ENCODE measurements around the gene REG1B.

REG1B gene, protein sequence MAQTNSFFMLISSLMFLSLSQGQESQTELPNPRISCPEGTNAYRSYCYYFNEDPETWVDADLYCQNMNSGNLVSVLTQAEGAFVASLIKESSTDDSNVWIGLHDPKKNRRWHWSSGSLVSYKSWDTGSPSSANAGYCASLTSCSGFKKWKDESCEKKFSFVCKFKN

DNA sequence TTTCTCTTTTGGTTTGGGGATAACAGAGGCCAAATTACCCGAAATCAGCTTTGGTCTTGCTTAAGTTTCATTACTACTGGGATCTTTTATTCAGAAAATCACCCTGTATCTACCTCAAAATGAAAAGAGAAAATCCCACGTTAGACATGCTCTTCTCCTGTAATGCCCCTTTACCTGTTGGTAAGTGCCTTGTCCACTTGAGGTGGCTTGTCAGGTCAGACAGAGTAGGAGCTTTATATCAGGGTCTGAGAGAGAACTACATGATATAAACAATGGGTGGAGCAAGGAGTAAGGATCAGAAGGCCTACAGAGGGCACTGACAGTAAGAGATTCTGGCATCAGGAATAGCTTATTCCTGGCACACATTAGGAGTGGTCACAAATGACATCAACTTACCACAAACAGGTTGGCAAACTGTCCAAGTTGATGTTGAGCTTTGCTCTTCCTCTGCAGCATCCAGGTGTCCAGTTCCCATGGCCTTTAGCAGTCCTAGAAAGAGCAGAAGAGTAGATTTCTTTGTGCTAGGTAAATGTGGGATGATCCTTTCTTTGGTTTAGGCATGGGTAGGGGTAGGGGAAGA is at the start of gene REG1B:
Gene REG1B, minus strand, starts transcription at position 209 of the 580 bp plus-strand sequence. CDS start 381 bp downstream, outside the sequence.
- DNase-seq: no peak

DNA sequence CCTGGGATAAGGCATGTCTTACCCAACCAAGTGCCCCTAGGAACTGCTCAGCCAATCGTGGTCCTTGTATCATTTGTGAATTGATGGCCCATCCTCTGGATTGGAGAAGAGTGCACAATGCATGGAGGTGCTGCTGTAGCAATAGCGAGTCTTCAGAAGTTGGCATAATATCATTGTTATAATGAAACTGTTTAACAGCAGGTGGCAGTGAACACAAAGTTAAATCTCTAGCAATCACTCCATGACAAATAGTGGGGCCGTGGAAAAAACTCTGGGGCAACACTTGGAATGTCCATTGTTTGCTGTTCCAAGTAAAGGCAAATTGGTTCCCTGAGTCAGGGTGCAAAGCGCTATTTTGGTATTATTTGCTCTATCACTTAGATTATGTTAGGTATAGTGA is 43.9 kb upstream of the REG1B start:
- no peak for DNase-seq

DNA sequence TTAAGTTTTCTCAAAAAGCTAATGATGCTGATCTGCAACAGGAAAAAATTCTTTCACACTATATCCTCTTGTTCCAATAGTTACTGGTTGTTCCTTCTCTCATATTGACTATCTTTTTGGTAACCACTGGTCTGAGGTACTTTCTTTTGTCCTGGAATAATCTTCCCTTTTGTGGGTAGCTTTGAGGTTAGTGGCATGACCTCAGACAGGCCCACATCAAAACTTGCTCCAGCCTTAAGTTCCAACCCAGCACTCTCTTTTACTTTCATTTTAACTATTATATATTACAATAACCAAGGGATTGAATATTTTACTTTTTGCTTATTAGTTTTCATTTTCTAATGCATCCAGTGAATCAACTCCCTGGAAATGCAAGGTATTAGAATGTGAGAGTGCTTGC is 42.0 kb upstream of the REG1B start:
- no peak for DNase-seq

GRCh38 chr2:79129260-79129659 is 41.5 kb upstream of the REG1B start:
- no peak for DNase-seq

GRCh38 chr2:79128406-79128805 is 40.6 kb upstream of the REG1B start:
- no peak for DNase-seq

GRCh38 chr2:79125721-79125985 is 37.9 kb upstream of the REG1B start:
- DNase-seq: no peak

GRCh38 chr2:79124907-79125720 is 37.3 kb upstream of the REG1B start:
- DNase-seq: no peak

DNA sequence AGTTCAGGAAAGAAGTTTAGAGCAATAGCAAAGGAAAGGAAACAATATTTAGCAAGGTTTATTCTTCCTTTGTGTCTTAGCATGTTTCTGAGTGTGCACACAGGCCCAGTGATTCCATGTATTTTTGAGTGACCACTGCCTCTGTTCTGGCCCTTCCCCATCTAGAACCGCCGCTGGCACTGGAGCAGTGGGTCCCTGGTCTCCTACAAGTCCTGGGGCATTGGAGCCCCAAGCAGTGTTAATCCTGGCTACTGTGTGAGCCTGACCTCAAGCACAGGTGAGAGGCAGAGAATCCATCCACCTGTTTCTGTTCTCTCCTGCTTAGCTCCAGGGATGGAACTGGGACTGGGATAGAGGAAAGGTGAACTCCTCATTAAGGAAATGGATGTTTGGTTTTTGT is 34.9 kb upstream of the REG1B start:
- DNase-seq: no peak

DNA sequence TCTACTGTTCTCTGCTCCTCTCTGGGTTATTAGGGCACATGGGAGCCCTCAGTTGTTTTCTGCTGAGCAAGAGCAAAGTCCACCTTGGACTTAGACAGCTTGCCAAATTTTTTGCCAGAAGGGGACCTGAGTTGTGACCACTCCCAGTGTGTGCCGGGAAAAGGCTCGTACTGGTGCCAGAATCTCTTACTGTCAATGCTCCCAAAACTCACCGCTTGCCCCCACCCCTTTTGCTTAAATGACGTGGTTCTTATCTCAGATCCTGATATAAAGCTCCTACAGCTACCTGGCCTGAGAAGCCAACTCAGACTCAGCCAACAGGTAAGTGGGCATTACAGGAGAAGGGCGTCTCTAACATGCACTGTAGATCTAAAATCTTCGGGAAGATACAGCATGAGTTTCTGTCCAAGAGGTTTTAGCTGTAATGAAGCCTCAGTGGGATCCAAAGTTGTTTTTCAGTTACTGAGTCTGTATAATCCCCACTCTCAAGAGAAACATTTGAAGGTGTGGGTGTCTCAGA is 32.5 kb upstream of the REG1B start, which contains the start of gene REG1A:
Gene REG1A, plus strand, starts transcription at position 295 of the 520 bp plus-strand sequence. CDS start 374 bp downstream, outside the sequence.
- DNase-seq: no peak

GRCh38 chr2:79116997-79117928 is 29.5 kb upstream of the REG1B start:
- DNase-seq: no peak

- DNase-seq: no peak
These were observed 27.2 kb upstream of the REG1B start for GRCh38 chr2:79114797-79115494.

DNA sequence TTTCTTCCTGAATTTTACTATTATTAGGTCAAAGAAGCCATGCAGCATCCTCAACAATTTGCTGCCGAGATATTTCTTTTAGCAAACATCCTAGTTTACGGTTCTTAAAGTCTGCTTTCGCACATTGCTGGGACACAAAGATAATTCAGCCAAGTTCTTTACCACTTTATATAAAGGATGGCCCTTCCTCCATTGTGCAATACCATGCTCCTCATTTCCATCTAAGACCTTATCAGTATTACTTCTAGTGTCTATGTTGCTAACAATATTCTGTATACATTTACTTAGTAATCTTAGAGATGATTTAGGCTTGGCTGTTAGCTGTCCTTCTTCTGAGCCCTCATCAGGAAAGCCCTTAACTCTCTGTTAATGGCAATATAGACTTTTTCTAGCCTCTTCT is 24.5 kb upstream of the REG1B start:
- no peak for DNase-seq

GRCh38 chr2:79105259-79105658 is 17.5 kb upstream of the REG1B start:
- DNase-seq: no peak

- DNase-seq: no peak
These were observed 15.4 kb upstream of the REG1B start for GRCh38 chr2:79103214-79103613.

GRCh38 chr2:79101024-79101423 is 13.2 kb upstream of the REG1B start:
- DNase-seq: no peak

DNA sequence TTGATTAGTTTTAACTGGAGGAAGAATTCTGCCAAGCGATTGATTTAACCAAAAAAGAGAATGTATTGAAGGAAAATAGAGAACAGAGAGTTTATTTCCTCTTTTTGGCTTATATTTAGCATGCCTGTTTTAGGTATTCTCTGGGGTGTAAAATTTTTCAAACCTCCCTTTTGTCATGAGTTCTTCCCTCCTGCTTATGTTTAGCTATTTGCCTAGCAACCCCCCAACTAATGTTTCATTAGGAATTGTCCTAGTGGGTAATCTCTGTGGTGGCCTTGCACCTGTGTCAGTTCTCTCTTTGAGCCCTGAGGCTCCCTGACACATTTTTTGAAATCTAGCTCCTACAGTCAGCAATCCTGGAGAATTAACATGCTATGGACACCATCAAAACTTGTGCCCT is 12.5 kb upstream of the REG1B start:
- no peak for DNase-seq

- no peak for DNase-seq
These were observed 11.4 kb upstream of the REG1B start for GRCh38 chr2:79099140-79099686.

DNA sequence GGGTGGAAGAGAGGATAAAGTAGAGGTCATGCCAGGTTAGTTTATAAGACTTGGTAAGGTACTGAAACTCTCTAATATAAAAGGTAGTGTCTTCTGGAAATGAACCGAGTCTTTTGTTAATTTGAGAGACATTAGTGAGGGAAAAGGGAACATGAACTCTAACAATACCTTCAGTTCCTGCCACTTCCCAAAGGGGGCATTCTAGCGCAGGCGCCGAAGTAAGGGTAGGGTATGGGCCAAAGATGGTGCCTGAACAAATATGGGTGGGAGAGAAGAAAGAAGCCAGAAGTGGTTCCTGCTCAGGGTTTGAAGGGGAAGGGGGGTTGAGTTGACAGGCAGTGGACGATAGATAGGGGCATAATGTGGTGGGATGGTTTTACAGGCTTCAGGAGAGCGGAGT is 10.1 kb upstream of the REG1B start:
- DNase-seq: no peak

DNA sequence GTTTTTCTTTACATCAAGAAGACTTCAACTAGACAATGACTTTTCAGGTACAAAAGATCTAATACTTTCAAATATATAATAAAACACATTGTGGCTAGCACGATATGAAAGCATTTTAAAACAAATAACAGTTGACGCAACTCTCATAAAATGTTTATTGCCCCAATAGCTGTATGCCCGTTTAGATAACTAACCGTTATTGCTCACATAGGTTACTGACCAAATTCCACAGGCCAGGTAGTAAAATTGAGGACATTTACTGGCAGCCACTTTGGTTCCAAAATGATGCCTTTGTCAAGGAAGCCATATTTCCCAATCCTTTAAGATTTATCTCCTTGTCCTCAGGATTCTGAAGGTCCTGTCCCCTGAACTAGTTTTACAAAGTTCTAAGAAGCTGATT is 2.9 kb upstream of the REG1B start:
- no peak for DNase-seq

GRCh38 chr2:79086255-79086654 is 1.5 kb downstream of the REG1B start:
- DNase-seq: no peak

GRCh38 chr2:79085382-79085781 is 2.4 kb downstream of the REG1B start:
- DNase-seq: no peak

GRCh38 chr2:79084495-79085135 is 3.2 kb downstream of the REG1B start:
- no peak for DNase-seq

Data from NCI-H2081 treated with DMSO at 0.1 percent for 48 hours (cell line).